HL-60/S4 (cell line): Measurements from ENCODE around the gene SFMBT1.

Experiments
- in situ Hi-C: fragments of 300-500 bp; cut with MboI; formaldehyde crosslinking; loops from 2 replicates; pipeline ENCODE4 v1.14.3; 2022; ENCODE audit warnings: low sequenced_read_pairs

SFMBT1 gene

GRCh38 chr3:52925405-52926313 lies 120.2 kb downstream of the SFMBT1 start:
- in situ Hi-C loops, result no loop called here

GRCh38 chr3:52923963-52924362 lies 121.9 kb downstream of the SFMBT1 start:
- in situ Hi-C loops, result no loop called here

- in situ Hi-C loops, result no loop called here
Observed at GRCh38 chr3:52920841-52921240, 125.0 kb downstream of the SFMBT1 start.

- in situ Hi-C loops, result no loop called here
Observed at GRCh38 chr3:52917044-52917443, 128.8 kb downstream of the SFMBT1 start.

GRCh38 chr3:52915294-52915693 lies 130.6 kb downstream of the SFMBT1 start:
- in situ Hi-C loops, result no loop called here

GRCh38 chr3:52912885-52913731 lies 132.8 kb downstream of the SFMBT1 start:
- in situ Hi-C loops, result no loop called here

- in situ Hi-C loops, result no loop called here
Observed at GRCh38 chr3:52910823-52911222, 135.1 kb downstream of the SFMBT1 start.

GRCh38 chr3:52907497-52907896 lies 138.4 kb downstream of the SFMBT1 start:
- in situ Hi-C loops, result no loop called here

GRCh38 chr3:52904552-52904951 lies 141.3 kb downstream of the SFMBT1 start:
- in situ Hi-C loops, result no loop called here

- in situ Hi-C loops, result no loop called here
Observed at GRCh38 chr3:52904000-52904399, 141.9 kb downstream of the SFMBT1 start.

- in situ Hi-C loops, result no loop called here
Observed at GRCh38 chr3:52897130-52898122, 148.4 kb downstream of the SFMBT1 start, which contains the start of gene STIMATE. Gene STIMATE (minus strand): TSS chr3:52897548. CDS start chr3:52897450, 98 bp downstream.

- in situ Hi-C loops, result no loop called here
Observed at GRCh38 chr3:52896613-52897012, 149.3 kb downstream of the SFMBT1 start.

GRCh38 chr3:52896151-52896550 lies 149.7 kb downstream of the SFMBT1 start:
- in situ Hi-C loops, result no loop called here

- in situ Hi-C loops, result no loop called here
Observed at GRCh38 chr3:52895418-52895817, 150.5 kb downstream of the SFMBT1 start.

GRCh38 chr3:52894756-52895155 lies 151.1 kb downstream of the SFMBT1 start:
- in situ Hi-C loops, result no loop called here

GRCh38 chr3:52893723-52894122 lies 152.2 kb downstream of the SFMBT1 start:
- in situ Hi-C loops, result no loop called here

- in situ Hi-C loops, result no loop called here
Observed at GRCh38 chr3:52892625-52893311, 153.1 kb downstream of the SFMBT1 start.

- in situ Hi-C loops, result no loop called here
Observed at GRCh38 chr3:52892290-52892624, 153.6 kb downstream of the SFMBT1 start.

GRCh38 chr3:52891615-52892081 lies 154.2 kb downstream of the SFMBT1 start:
- in situ Hi-C loops, result no loop called here

GRCh38 chr3:52891164-52891563 lies 154.7 kb downstream of the SFMBT1 start:
- in situ Hi-C loops, result no loop called here
